ENCODE data around the gene DNASE2. TPM values are rescaled to one million over a fixed set of nuclear protein-coding genes. Genes with fewer than 3 reads are reported as not detected.

The DNASE2 gene
- total RNA-seq, 1 donor from 2014 or later = 47.3 TPM

DNA sequence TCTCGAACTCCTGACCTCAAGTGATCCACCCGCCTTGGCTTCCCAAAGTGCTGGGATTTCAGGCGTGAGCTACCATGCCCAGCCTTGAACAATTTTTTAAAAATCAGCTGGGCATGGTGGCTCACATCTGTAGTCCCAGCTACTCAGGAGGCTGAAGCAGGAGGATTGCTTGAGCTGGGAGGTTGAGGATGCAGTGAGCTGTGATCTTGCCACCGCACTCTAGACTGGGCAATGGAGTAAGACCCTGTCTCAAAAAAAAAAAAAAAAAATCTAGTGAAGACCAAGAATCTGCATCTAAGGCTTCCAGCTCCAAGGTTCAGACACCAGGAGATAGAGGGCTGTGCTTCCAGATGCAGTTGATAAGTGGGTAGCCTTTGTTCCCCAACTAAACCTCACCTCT is 17.1 kb downstream of the DNASE2 start:
- TF ChIP-seq, protein P1, sequence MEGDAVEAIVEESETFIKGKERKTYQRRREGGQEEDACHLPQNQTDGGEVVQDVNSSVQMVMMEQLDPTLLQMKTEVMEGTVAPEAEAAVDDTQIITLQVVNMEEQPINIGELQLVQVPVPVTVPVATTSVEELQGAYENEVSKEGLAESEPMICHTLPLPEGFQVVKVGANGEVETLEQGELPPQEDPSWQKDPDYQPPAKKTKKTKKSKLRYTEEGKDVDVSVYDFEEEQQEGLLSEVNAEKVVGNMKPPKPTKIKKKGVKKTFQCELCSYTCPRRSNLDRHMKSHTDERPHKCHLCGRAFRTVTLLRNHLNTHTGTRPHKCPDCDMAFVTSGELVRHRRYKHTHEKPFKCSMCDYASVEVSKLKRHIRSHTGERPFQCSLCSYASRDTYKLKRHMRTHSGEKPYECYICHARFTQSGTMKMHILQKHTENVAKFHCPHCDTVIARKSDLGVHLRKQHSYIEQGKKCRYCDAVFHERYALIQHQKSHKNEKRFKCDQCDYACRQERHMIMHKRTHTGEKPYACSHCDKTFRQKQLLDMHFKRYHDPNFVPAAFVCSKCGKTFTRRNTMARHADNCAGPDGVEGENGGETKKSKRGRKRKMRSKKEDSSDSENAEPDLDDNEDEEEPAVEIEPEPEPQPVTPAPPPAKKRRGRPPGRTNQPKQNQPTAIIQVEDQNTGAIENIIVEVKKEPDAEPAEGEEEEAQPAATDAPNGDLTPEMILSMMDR (IDR thresholded peaks at IDR 0.05) = no peak
- Mint-ChIP-seq H3K27me3 (ENCODE audit: unreplicated experiment) (peaks cover 14% of the 10 kb centered on the region), H3K9me3 (ENCODE audit: unreplicated experiment) (no peaks in the 10 kb centered on the region), H3K36me3 (ENCODE audit: unreplicated experiment) (no peaks in the 10 kb centered on the region), H3K4me1 (ENCODE audit: unreplicated experiment) (peaks cover 5% of the 10 kb centered on the region), H3K27ac (ENCODE audit: unreplicated experiment) (no peak overlapping the region), H3K4me3 (ENCODE audit: unreplicated experiment) (no peak overlapping the region)
- DNase-seq (ENCODE audit: extremely low spot score, unreplicated experiment) = no peak

DNA sequence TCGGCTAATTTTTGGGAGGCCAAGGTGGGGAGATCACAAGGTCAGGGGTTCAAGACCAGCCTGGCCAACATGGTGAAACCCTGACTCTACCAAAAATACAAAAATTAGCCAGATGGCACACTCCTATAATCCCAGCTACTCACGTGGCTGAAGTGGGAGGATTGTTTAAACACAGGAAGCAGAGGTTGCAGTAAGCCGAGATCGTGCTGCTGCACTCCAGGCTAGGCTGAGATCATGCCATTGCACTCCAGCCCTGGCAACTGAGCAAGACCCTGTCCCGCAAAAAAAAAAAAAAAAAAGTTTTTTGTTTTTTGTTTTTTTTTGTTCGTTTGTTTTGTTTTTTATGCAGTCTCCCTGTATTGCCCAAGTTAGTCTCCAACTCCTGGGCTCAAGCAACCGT is 21.7 kb downstream of the DNASE2 start:
- Mint-ChIP-seq H3K36me3 (ENCODE audit: unreplicated experiment) (no peaks in the 10 kb centered on the region), H3K27ac (ENCODE audit: unreplicated experiment) (no peak overlapping the region), H3K4me3 (ENCODE audit: unreplicated experiment) (no peak overlapping the region), H3K27me3 (ENCODE audit: unreplicated experiment) (peaks cover 18% of the 10 kb centered on the region), H3K4me1 (ENCODE audit: unreplicated experiment) (no peaks in the 10 kb centered on the region), H3K9me3 (ENCODE audit: unreplicated experiment) (peaks cover 6% of the 10 kb centered on the region)
- TF ChIP-seq, protein P1 (IDR thresholded peaks at IDR 0.05) = no peak
- DNase-seq (ENCODE audit: extremely low spot score, unreplicated experiment) = no peak

DNA sequence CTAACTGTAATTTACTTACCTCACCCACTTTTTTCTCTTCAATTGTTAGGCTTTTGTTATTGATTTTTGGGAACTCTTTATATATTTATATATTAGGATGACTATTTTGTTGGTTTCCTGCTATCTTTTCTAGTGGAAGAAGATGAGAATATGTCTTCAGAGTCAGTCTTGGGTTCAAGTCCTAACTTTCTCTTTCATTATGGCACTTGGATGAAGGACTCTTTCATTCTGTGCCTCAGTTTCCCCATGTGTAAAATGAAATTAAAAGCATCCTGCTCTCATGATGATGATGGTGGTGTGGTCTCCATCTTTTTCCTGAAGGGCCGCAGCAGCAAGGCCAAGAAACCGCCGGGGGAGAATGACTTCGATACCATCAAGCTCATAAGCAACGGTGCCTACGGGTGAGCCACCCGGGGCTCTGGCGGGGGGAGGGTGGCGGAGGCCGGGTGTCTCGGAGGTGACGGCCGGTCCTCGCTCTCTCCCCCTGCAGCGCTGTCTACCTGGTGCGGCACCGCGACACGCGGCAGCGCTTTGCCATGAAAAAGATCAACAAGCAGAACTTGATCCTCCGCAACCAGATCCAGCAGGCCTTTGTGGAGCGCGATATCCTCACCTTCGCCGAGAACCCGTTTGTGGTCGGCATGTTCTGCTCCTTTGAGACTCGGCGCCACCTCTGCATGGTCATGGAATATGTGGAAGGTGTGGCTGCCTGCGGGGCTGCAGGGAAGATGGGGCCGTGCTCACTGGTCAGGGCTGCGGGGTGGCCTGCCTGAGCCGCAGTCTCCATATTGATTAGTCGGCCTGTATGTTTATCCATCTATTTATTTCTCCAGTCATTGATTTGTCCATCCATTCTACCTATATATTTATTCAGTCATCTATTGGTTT is 23.0 kb downstream of the DNASE2 start:
- no peak overlapping the region for H3K27ac Mint-ChIP-seq (ENCODE audit: unreplicated experiment)
- TF ChIP-seq, protein P1 (IDR thresholded peaks at IDR 0.05) = no peak
- H3K4me3 Mint-ChIP-seq (ENCODE audit: unreplicated experiment) = no peak overlapping the region
- DNase-seq (ENCODE audit: extremely low spot score, unreplicated experiment) = no peak
- no peaks in the 10 kb centered on the region for H3K36me3 Mint-ChIP-seq (ENCODE audit: unreplicated experiment)
- H3K9me3 Mint-ChIP-seq (ENCODE audit: unreplicated experiment) = peaks cover 6% of the 10 kb centered on the region
- H3K4me1 Mint-ChIP-seq (ENCODE audit: unreplicated experiment) = no peaks in the 10 kb centered on the region
- peaks cover 14% of the 10 kb centered on the region for H3K27me3 Mint-ChIP-seq (ENCODE audit: unreplicated experiment)

DNA sequence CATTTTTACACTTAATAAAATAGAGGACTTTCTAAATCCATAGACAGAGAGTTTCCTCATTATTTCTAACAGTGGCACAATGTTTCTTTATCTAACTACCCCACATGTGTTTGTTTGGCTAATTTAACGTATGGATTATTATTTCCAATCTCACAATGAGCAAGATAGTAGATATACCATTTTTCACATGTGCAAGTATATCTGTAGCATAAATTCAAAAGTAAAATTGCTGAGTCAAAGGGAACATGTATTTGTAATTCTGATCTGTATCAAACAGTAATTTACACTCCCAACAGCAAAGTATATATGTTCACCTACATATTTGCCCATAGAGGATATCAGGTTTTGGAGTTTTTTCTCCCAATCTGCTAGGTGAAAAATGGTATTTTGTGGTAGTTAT is 24.6 kb downstream of the DNASE2 start:
- H3K4me1 Mint-ChIP-seq (ENCODE audit: unreplicated experiment) = no peaks in the 10 kb centered on the region
- TF ChIP-seq, protein P1 (IDR thresholded peaks at IDR 0.05) = no peak
- peaks cover 6% of the 10 kb centered on the region for H3K27me3 Mint-ChIP-seq (ENCODE audit: unreplicated experiment)
- no peak overlapping the region for H3K27ac Mint-ChIP-seq (ENCODE audit: unreplicated experiment)
- no peak overlapping the region for H3K4me3 Mint-ChIP-seq (ENCODE audit: unreplicated experiment)
- DNase-seq (ENCODE audit: extremely low spot score, unreplicated experiment) = no peak
- H3K36me3 Mint-ChIP-seq (ENCODE audit: unreplicated experiment) = no peaks in the 10 kb centered on the region
- peaks cover 6% of the 10 kb centered on the region for H3K9me3 Mint-ChIP-seq (ENCODE audit: unreplicated experiment)

All from osteocyte (in vitro differentiated cells).